HG02852 (cell line): Measurements from ENCODE around the gene MUSTN1.

Experiments
- ATAC-seq: cut with Tn5 transposase; IDR thresholded peaks from one replicate; pipeline ENCODE4 v1.9.1; 2021; ENCODE audit warnings: mild to moderate bottlenecking, moderate library complexity; ENCODE audit not compliant: unreplicated experiment

MUSTN1 gene

DNA sequence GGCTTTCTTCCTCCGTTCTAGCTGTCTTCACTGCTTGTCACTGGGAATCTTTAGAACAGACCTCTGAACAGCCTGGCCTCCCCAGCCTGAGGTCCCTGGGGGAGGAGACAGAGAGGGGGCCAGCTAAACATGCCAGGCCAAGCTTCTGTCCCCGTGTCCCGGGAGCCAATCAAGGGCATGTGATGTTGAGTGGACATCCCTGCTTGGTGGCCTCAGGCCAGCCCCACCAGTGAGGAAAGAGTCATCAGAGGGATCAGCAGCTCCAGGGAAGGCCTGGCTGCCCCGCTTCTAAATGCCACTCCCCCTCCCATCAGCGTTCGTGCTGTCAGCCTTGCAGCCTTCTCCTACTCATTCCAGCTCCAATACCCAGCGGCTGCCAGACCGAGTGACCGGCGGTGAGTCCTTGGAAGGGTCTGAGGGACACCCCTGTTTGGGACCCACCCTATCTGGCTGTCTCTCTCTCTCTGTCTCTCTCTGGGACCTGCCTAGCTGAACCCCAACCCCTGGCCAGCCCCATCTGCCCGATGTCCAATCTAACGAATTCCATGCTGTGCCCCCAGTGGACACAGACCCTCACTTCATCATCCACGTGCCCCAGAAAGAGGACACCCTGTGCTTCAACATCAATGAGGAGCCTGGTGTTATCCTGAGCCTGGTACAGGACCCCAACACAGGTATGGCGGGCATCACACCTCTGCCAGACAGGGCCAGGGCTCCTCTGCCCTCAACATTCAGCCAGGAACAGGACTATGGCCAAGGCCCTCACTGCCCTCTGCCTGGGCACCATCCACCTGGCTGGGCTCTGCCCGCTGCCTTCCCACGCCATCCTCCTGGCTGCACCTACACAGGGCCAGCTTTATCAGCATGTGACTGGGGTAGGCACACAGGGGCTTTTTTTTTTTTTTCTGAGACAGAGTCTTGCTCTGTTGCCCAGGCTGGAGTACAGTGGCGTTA lies 46.9 kb downstream of the MUSTN1 start:
- no peak for ATAC-seq

DNA sequence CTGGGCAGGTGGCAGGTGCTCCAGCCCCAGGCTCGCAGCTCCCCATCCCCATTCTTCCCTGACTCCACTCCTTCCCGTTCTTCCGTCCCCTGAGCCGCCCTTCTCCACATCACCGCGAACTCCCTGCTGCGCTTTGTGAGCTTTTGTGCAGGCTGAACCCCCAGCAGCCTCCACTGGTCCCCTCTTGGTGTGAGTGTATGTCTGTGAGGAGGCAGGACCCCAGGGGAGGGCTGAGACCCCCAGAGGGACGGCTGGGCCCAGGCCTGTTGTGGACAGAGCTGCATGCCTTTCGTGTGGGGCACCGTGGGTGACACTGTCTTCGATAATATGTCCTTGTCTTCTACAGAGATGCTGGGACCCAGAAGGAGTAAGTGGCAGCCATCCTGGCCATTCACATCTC lies 47.6 kb downstream of the MUSTN1 start:
- ATAC-seq: no peak

DNA sequence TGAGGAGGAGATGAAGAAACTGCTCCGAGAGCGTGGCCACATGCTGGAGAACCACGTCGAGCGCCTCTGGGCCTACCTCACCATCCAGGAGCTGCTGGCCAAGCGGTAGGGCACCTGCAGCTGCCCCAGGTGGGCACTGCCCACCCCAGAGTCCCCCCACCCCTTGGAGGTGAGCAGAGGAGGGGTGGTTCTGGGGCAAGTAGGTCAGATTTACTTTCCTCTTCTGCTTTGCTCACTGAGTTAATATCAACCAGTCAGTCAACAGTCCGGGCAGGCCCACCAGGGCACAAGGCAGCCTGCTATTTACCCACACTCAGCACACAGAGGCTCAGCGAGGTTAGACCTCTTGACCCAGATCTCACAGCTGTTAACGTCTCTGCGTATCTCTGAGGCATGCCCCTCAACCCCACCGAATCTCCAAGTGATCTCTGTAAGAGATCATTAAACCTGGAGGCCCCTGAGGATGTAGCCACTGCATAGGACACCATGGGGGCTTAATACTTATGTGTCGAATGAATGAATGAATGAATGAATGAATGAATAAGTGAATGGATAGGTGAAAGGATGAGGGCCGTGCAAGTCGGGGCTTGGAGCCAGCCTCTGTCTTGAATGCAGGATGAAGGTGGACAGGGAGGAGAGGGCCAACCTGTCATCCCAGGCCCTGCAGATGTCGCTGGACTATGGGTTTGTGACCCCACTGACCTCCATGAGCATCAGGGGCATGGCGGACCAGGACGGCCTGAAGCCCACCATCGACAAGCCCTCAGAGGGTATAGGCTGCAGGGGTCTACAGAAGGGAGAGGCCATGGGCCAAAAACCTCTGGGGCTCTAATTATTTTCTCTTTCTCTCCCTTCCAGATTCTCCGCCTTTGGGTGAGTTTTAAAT lies 48.2 kb downstream of the MUSTN1 start:
- no peak for ATAC-seq

DNA sequence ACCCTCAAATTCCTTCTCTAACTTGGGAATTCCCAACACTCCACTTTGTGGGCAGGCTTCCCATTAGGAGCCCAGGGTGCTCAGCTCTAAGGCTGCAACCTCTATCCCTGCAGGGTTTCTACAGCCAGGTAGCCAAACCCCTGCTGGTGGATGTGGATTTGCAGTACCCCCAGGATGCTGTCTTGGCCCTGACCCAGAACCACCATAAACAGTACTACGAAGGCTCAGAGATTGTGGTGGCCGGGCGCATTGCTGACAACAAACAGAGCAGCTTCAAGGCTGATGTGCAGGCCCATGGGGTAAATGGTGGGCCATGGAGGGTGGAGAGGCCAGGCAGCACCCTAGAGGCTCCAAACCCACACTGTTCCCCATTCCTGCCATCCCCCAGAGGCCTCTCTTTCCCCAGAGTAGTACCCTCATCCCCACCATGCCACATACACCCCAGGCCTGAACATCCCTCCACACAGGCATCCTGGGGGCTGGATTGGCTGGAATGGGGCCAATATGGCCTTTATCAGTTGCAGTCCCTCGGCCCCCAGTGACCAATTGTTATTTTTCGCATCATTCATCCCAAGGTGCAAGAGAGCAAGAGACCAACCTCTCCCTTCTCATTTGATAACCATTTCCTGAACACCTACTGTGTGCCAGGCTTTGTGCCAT lies 49.8 kb downstream of the MUSTN1 start:
- ATAC-seq: no peak

- no peak for ATAC-seq
Measured at GRCh38 chr3:52784021-52784621, 50.7 kb downstream of the MUSTN1 start.

- ATAC-seq: no peak
Measured at GRCh38 chr3:52783211-52783555, 51.6 kb downstream of the MUSTN1 start.
